GM13976 (cell line): ENCODE data around the gene EEF1A1.
A peak's percentile ranks its signal among the peaks of the same experiment; 100 is the strongest.
"Not testable (repeated sequence)": the region's sequence is repeated elsewhere in the genome, so short reads cannot be mapped to it uniquely, and the experiment has no call there.

Experiments used
- DNase-seq: peaks from one replicate; pipeline ENCODE4 v3.0.0; 2012; ENCODE audit warnings: low spot score
- CTCF ChIP-seq: IDR thresholded peaks from 2 replicates; pipeline ENCODE4 v1.5.1; 2012; ENCODE audit warnings: borderline replicate concordance, mild to moderate bottlenecking; ENCODE audit not compliant: insufficient read depth; ENCODE audit errors: extremely low read depth, missing control alignments, control extremely low read depth
- in situ Hi-C: fragments of 300-500 bp; cut with MboI; formaldehyde crosslinking; loops from one replicate; pipeline ENCODE4 v1.12.0; 2022; ENCODE audit warnings: low sequenced_read_pairs, mixed read lengths, inconsistent platforms; ENCODE audit not compliant: unreplicated experiment

The EEF1A1 gene

GRCh38 chr6:73562558-73562957, 41.7 kb upstream of the EEF1A1 start:
- in situ Hi-C loops = no loop called here
- no peak for TF ChIP-seq CTCF
- no peak for DNase-seq

- no peak for TF ChIP-seq CTCF
- DNase-seq = peak; percentile 71
- in situ Hi-C loops = no loop called here
Measured at GRCh38 chr6:73560853-73561407, 40.1 kb upstream of the EEF1A1 start.

GRCh38 chr6:73560182-73560732, 39.4 kb upstream of the EEF1A1 start:
- peak; percentile 49 for DNase-seq
- in situ Hi-C loops = no loop called here

GRCh38 chr6:73559399-73559794, 38.6 kb upstream of the EEF1A1 start:
- DNase-seq, in situ Hi-C loops: not testable (repeated sequence)

More at GRCh38 chr6:73560182-73560732, 39.4 kb upstream of the EEF1A1 start:
- no peak for TF ChIP-seq CTCF

GRCh38 chr6:73558624-73559398, 38.0 kb upstream of the EEF1A1 start:
- in situ Hi-C loops = no loop called here

GRCh38 chr6:73556836-73557235, 36.0 kb upstream of the EEF1A1 start:
- in situ Hi-C loops = no loop called here
- TF ChIP-seq CTCF = no peak
- no peak for DNase-seq

More at GRCh38 chr6:73558624-73559398, 38.0 kb upstream of the EEF1A1 start:
- TF ChIP-seq CTCF = no peak
- DNase-seq = no peak

- in situ Hi-C loops, DNase-seq: not testable (repeated sequence)
Measured at GRCh38 chr6:73555380-73555949, 34.6 kb upstream of the EEF1A1 start.

- DNase-seq, in situ Hi-C loops: not testable (repeated sequence)
Measured at GRCh38 chr6:73551115-73551514, 30.3 kb upstream of the EEF1A1 start.
